ENCODE data around the gene RABGAP1.

The RABGAP1 gene

GRCh38 chr9:122944960-122945888, 4.4 kb downstream of the RABGAP1 start:
- DNase-seq: no peak

- DNase-seq: no peak
Observed at GRCh38 chr9:122946461-122947005, 5.7 kb downstream of the RABGAP1 start.

GRCh38 chr9:122948313-122948712, 7.5 kb downstream of the RABGAP1 start:
- DNase-seq: no peak

GRCh38 chr9:122949696-122950095, 8.9 kb downstream of the RABGAP1 start:
- DNase-seq: no peak

GRCh38 chr9:122950263-122950662, 9.4 kb downstream of the RABGAP1 start:
- no peak for DNase-seq

GRCh38 chr9:122951056-122951455, 10.2 kb downstream of the RABGAP1 start:
- DNase-seq: no peak

GRCh38 chr9:122954253-122954691, 13.5 kb downstream of the RABGAP1 start:
- DNase-seq: no peak

- DNase-seq: no peak
Observed at GRCh38 chr9:122955961-122956360, 15.1 kb downstream of the RABGAP1 start.

GRCh38 chr9:122961139-122961538, 20.3 kb downstream of the RABGAP1 start:
- DNase-seq: no peak

- no peak for DNase-seq
Observed at GRCh38 chr9:122975196-122975595, 34.4 kb downstream of the RABGAP1 start.

GRCh38 chr9:122978601-122979000, 37.8 kb downstream of the RABGAP1 start:
- DNase-seq: no peak

- no peak for DNase-seq
Observed at GRCh38 chr9:122986010-122986409, 45.2 kb downstream of the RABGAP1 start.

- DNase-seq: no peak
Observed at GRCh38 chr9:122988141-122988540, 47.3 kb downstream of the RABGAP1 start.

- DNase-seq: no peak
Observed at GRCh38 chr9:122988920-122989621, 48.3 kb downstream of the RABGAP1 start.

- peak; percentile 52 for DNase-seq
Observed at GRCh38 chr9:122991370-122991830, 50.6 kb downstream of the RABGAP1 start.

GRCh38 chr9:122996586-122996985, 55.8 kb downstream of the RABGAP1 start:
- no peak for DNase-seq

GRCh38 chr9:122998448-122998847, 57.6 kb downstream of the RABGAP1 start:
- no peak for DNase-seq

- no peak for DNase-seq
Observed at GRCh38 chr9:123000371-123001068, 59.7 kb downstream of the RABGAP1 start.

- DNase-seq: no peak
Observed at GRCh38 chr9:123002754-123003153, 61.9 kb downstream of the RABGAP1 start.

- DNase-seq: no peak
Observed at GRCh38 chr9:123003466-123003865, 62.6 kb downstream of the RABGAP1 start.

GRCh38 chr9:123005964-123006363, 65.1 kb downstream of the RABGAP1 start:
- DNase-seq: no peak

- DNase-seq: no peak
Observed at GRCh38 chr9:123007269-123007668, 66.4 kb downstream of the RABGAP1 start.

- no peak for DNase-seq
Observed at GRCh38 chr9:123008909-123009308, 68.1 kb downstream of the RABGAP1 start.

All from CD4-positive, alpha-beta T cell treated with Interleukin-21 for 1 hour (primary cell).